ENCODE measurements around the gene GALNT2.

The GALNT2 gene

GRCh38 chr1:230043081-230043480, 24.0 kb upstream of the GALNT2 start:
- Histone ChIP-seq H3K9me3 (replicated peaks; ENCODE audit: insufficient read depth, low read length) (no peaks in the 10 kb centered on the region), H3K4me2 (ENCODE audit: low read depth, low read length) (no peak overlapping the region), H3K27ac (ENCODE audit: low read length) (no peak overlapping the region), H2AFZ (ENCODE audit: low read length) (no peak overlapping the region), H3K4me1 (ENCODE audit: low read length) (no peaks in the 10 kb centered on the region), H3K79me2 (ENCODE audit: low read length) (no peaks in the 10 kb centered on the region), H3K36me3 (replicated peaks; ENCODE audit: insufficient read depth, low read length) (no peaks in the 10 kb centered on the region), H3K4me3 (ENCODE audit: low read length) (no peak overlapping the region), H3K27me3 (replicated peaks; ENCODE audit: insufficient read depth, low read length) (no peaks in the 10 kb centered on the region), H4K20me1 (ENCODE audit: insufficient read depth, low read length) (no peaks in the 10 kb centered on the region), H3K9me2 (replicated peaks; ENCODE audit: insufficient read depth, low read length) (no peaks in the 10 kb centered on the region), H3K9ac (ENCODE audit: low read length) (no peak overlapping the region), H3F3A (ENCODE audit: insufficient read depth, low read length) (no peaks in the 10 kb centered on the region)
- DNase-seq: no peak
- TF ChIP-seq EZH2 (optimal IDR thresholded peaks at IDR 0.05; ENCODE audit: low read depth, low read length) (no peak), EZH2phosphoT487 (IDR thresholded peaks at IDR 0.05; ENCODE audit: low read length) (no peak)
- TF ChIP-seq, protein P1, sequence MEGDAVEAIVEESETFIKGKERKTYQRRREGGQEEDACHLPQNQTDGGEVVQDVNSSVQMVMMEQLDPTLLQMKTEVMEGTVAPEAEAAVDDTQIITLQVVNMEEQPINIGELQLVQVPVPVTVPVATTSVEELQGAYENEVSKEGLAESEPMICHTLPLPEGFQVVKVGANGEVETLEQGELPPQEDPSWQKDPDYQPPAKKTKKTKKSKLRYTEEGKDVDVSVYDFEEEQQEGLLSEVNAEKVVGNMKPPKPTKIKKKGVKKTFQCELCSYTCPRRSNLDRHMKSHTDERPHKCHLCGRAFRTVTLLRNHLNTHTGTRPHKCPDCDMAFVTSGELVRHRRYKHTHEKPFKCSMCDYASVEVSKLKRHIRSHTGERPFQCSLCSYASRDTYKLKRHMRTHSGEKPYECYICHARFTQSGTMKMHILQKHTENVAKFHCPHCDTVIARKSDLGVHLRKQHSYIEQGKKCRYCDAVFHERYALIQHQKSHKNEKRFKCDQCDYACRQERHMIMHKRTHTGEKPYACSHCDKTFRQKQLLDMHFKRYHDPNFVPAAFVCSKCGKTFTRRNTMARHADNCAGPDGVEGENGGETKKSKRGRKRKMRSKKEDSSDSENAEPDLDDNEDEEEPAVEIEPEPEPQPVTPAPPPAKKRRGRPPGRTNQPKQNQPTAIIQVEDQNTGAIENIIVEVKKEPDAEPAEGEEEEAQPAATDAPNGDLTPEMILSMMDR (IDR thresholded peaks at IDR 0.05; ENCODE audit: low read length): no peak

DNA sequence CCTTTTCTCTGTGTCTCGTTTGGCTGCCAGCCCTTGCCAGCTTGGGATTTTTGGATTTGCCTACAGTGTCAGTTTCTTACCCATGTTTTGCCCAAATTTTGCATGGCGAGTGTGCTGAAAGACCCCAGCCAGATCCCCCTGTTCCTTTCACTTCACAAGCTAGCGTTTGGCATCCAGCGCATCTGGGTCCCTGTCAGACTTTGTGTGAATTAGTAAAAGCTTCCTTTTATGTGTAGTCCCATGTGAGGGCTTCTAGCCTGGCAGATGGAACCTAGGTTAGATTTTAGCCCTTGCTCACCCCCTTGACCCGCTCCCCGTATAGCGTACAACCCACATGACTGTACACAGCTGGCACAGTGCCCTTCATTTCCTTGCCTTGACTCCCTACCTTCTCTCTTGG, 22.3 kb upstream of the GALNT2 start:
- Histone ChIP-seq H4K20me1 (ENCODE audit: insufficient read depth, low read length) (no peaks in the 10 kb centered on the region), H2AFZ (ENCODE audit: low read length) (no peak overlapping the region), H3K4me3 (ENCODE audit: low read length) (no peak overlapping the region), H3K36me3 (replicated peaks; ENCODE audit: insufficient read depth, low read length) (no peaks in the 10 kb centered on the region), H3K9ac (ENCODE audit: low read length) (no peak overlapping the region), H3K79me2 (ENCODE audit: low read length) (no peaks in the 10 kb centered on the region), H3K9me3 (replicated peaks; ENCODE audit: insufficient read depth, low read length) (no peaks in the 10 kb centered on the region), H3K27me3 (replicated peaks; ENCODE audit: insufficient read depth, low read length) (no peaks in the 10 kb centered on the region), H3K27ac (ENCODE audit: low read length) (no peak overlapping the region), H3F3A (ENCODE audit: insufficient read depth, low read length) (no peaks in the 10 kb centered on the region), H3K4me2 (ENCODE audit: low read depth, low read length) (no peak overlapping the region), H3K4me1 (ENCODE audit: low read length) (no peaks in the 10 kb centered on the region), H3K9me2 (replicated peaks; ENCODE audit: insufficient read depth, low read length) (no peaks in the 10 kb centered on the region)
- TF ChIP-seq, protein P1 (IDR thresholded peaks at IDR 0.05; ENCODE audit: low read length): no peak
- no peak for TF ChIP-seq EZH2phosphoT487 (IDR thresholded peaks at IDR 0.05; ENCODE audit: low read length)
- no peak for TF ChIP-seq EZH2 (optimal IDR thresholded peaks at IDR 0.05; ENCODE audit: low read depth, low read length)
- DNase-seq: no peak

DNA sequence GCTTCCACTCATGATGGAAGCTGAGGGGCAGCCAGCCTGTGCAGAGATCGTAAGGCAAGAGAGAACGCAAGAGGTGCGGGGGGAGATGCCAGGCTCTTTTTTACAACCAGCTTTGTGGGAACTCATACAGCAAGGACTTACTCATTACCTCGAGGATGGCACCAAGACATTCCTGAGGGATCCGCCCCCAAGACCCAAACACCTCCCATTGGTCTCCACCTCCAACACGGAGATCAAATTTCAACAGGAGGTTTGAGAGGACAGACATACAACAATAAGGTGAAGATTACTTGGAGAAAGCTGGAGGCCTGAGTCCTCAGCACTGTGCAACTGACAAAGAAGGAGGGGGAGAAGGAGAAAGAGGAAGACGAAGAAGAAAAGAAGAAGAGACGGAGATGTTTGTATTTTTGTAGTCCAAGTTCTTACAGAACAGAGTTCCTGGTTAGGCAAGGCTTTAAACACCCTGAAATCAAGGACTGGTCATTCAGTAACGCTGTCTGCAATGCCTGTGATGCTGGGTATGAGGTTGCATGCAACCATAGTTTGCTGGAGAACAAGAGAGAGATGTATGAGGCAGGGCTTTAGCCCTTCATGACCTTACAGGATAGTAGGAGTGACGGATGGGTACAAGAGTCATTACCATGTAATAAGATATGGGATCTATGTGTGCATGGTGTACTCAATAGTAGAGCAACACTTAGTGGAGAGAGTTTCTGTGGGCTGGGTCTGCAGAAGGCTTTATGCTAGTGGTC, 19.7 kb upstream of the GALNT2 start:
- Histone ChIP-seq H4K20me1 (ENCODE audit: insufficient read depth, low read length) (no peaks in the 10 kb centered on the region), H3K27me3 (replicated peaks; ENCODE audit: insufficient read depth, low read length) (no peaks in the 10 kb centered on the region), H3K79me2 (ENCODE audit: low read length) (no peaks in the 10 kb centered on the region), H3K9ac (ENCODE audit: low read length) (no peak overlapping the region), H3F3A (ENCODE audit: insufficient read depth, low read length) (no peaks in the 10 kb centered on the region), H3K9me2 (replicated peaks; ENCODE audit: insufficient read depth, low read length) (no peaks in the 10 kb centered on the region), H3K4me2 (ENCODE audit: low read depth, low read length) (no peak overlapping the region), H2AFZ (ENCODE audit: low read length) (no peak overlapping the region), H3K27ac (ENCODE audit: low read length) (no peak overlapping the region), H3K9me3 (replicated peaks; ENCODE audit: insufficient read depth, low read length) (no peaks in the 10 kb centered on the region), H3K36me3 (replicated peaks; ENCODE audit: insufficient read depth, low read length) (no peaks in the 10 kb centered on the region), H3K4me3 (ENCODE audit: low read length) (no peak overlapping the region), H3K4me1 (ENCODE audit: low read length) (no peaks in the 10 kb centered on the region)
- TF ChIP-seq EZH2 (optimal IDR thresholded peaks at IDR 0.05; ENCODE audit: low read depth, low read length) (no peak), EZH2phosphoT487 (IDR thresholded peaks at IDR 0.05; ENCODE audit: low read length) (no peak)
- TF ChIP-seq, protein P1 (IDR thresholded peaks at IDR 0.05; ENCODE audit: low read length): no peak
- DNase-seq: no peak

Measured in MM.1S (cell line).